ENCODE measurements around the gene TRIOBP.

Gene TRIOBP

DNA sequence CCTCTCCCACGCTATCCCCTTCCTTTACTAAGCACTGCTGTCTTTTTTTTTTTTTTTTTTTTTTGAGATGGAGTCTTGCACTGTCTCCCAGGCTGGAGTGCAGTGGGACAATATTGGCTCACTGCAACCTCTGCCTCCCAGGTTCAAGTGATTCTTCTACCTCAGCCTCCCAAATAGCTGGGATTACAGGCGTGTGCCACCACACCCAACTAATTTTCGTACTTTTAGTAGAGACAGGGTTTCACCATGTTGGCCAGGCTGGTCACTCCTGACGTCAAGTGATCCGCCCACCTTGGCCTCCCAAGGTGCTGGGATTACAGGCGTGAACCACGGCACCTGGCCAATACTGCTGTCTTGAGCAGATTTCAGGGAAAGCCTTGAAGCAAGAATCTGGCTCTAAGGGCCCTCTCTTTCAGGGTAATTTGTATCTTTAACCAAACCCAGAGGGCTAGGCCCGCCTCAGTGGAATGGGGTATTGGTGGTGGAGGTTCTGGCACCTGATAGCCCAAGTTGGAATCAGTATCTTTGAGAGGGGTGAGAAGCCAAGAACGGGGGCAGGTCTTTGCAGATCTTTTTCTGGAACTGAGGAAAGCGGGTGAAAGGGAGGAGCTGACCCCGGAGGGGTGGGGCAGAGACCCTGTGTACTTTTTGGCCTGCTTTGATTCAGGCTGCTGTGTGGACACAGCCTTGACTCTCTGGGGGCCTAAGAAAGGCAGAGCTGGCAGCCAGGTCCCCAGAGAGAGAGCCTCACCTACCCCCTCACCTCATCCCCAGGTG lies 37.0 kb downstream of the TRIOBP start:
- no peak for DNase-seq

- DNase-seq: no peak
Observed at GRCh38 chr22:37734402-37734700, 37.5 kb downstream of the TRIOBP start.

DNA sequence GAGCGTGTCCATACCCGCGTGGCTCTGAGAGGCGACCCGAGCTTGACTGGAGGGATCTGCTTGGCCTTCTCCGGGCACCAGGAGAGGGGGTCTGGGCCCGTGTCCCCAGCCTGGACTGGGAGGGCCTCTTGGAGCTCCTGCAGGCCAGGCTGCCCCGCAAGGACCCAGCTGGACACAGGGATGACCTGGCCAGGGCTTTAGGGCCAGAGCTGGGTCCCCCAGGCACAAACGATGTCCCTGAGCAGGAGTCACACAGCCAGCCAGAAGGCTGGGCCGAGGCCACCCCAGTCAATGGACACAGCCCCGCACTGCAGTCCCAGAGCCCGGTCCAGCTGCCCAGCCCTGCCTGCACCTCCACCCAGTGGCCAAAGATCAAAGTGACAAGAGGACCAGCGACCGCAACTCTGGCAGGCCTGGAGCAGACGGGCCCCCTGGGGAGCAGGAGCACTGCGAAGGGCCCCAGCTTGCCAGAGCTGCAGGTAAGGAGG lies 38.2 kb downstream of the TRIOBP start:
- DNase-seq: no peak

GRCh38 chr22:37739035-37739434 lies 42.2 kb downstream of the TRIOBP start:
- DNase-seq: no peak

DNA sequence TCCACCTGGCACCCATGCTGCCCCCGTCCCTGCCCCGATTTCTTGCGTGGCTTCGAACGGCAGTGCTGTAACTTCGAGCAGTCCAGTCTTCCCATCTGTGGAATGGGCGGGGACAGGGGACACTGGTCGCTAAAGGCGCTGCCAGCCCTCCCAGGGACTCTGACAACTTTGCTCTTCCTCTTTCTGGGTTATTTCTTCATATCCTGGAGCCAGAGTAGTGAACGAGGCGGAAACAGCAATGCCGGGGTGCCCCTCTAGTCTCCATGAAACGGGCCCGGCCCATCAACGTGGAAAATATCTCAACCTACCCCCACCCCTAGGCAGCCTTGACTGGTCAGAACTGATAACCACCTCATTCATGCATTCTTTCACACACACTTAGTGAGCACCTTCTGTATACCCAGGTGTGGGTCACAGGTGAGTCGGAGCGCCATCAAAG lies 42.8 kb downstream of the TRIOBP start:
- peak; percentile 89 for DNase-seq

GRCh38 chr22:37740455-37741311 lies 43.8 kb downstream of the TRIOBP start:
- no peak for DNase-seq

- DNase-seq: peak; percentile 86
Observed at GRCh38 chr22:37741312-37741795, 44.5 kb downstream of the TRIOBP start.

DNA sequence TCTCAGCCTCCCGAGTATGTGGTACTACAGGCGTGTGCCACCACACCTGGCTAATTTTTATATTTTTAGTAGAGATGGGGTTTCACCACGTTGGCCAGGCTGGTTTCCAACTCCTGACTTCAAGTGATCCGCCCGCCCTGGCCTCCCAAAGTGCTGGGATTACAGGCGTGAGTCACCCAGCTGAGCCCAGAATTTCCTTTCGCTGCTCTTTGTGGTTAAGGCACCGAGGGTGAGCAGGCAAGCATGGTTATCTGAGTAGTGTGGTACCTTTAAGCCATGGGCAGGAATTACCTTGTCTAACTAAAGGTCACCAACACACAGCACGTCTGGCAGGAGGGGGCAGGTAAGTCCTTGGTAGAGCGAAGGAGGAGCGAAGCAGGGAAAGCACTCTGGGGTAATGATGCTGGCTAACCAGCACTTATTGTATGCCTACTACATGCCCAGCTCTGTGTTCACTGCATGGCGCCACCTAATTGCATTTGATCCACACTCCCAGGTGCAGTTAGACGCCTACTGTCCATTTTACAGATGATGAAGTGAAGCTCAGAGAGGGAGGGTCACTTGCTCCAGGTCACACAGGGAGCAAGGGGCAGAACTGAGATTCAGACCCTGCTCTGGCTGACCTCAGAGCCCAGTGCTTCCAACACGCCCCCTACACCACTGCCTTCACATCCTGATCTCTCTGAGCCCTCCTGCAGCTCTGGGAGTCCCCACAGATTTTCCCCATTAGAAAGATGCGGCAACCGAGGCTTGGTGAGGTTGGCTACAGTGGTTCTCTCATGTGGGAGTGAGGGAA lies 45.7 kb downstream of the TRIOBP start:
- DNase-seq: no peak

DNA sequence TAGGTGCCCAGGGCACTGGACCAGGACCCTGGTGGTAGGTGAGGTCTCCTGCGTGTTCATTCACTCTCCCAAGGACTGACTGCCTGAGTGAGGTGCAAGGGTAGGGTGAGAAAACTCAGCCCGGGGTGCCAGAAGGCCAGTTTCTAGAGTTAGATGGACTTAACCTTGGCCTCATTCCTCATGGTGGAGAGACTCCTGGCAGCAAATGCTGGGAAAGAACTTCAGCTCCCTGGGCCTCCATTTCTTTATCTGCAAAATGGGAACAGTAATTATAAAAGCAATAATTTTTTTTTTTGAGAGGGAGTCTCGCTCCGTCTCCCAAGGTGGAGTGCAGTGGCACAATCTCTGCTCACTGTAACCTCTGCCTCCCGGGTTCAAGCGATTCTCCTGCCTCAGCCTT lies 47.7 kb downstream of the TRIOBP start:
- no peak for DNase-seq

DNA sequence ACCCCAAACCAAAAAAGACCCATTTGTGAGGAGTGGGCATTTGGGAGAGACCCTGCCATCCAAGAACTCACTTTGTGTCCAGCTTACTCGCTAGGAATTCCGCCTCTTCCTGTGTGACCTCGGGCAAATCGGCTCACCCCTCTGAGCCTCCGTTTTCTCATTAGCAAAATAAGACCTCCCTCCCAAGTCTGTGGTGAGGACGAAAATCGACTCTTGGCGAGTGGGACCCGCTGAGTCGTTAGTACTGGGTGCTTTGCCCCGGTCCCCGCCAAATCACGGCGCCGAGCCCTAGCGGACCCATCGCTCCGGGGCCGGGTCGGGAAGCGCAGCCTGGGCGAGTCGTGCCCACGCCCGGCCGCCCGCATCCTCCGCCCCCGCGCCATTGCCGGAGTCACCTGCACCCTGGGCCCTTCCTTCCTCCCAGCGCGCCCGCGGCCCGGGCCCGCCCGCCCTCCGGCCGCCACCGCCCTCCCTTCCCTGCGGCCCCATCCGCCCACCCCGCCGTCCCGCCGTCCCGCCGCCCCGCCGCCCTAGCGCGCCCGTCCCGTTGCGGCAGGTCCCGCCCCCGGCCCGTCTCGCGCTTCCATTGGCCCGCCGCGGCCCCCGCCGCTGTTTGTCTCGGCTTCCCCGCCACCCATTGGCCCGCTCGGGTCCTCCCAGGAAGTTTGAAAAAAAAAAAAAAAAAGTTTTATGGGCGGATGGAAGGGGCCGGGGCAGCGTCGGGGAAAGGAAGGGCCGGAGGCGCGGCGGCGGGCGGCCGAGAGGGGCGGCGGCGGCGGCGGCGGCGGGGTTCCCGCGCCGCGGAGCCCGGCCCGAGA lies 48.9 kb downstream of the TRIOBP start:
- DNase-seq: peak; percentile 58

GRCh38 chr22:37746366-37747079 lies 49.7 kb downstream of the TRIOBP start:
- DNase-seq: no peak

- no peak for DNase-seq
Observed at GRCh38 chr22:37747080-37747714, 50.3 kb downstream of the TRIOBP start.

- DNase-seq: no peak
Observed at GRCh38 chr22:37747715-37748100, 50.9 kb downstream of the TRIOBP start.

DNA sequence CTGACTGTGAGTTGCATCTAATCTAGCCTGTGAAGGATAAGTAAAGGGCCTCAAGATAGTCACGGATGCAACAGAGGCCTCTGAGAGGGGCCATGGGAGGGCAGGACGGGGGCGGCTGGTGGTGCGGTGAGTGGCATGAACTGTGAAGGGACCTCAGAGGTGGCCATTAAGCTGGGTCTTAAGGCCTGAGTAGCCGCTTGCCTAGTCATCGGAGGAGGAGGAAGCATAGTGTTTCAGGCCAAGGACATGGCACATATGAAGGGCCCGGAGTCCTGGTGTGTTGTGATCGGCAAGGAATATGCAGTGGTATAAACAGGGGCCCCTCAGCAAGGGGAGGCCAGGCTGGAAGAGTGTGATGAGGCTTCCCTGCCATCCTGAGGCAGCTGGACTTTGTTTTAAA lies 51.8 kb downstream of the TRIOBP start:
- DNase-seq: no peak

- no peak for DNase-seq
Observed at GRCh38 chr22:37749226-37749625, 52.4 kb downstream of the TRIOBP start.

DNA sequence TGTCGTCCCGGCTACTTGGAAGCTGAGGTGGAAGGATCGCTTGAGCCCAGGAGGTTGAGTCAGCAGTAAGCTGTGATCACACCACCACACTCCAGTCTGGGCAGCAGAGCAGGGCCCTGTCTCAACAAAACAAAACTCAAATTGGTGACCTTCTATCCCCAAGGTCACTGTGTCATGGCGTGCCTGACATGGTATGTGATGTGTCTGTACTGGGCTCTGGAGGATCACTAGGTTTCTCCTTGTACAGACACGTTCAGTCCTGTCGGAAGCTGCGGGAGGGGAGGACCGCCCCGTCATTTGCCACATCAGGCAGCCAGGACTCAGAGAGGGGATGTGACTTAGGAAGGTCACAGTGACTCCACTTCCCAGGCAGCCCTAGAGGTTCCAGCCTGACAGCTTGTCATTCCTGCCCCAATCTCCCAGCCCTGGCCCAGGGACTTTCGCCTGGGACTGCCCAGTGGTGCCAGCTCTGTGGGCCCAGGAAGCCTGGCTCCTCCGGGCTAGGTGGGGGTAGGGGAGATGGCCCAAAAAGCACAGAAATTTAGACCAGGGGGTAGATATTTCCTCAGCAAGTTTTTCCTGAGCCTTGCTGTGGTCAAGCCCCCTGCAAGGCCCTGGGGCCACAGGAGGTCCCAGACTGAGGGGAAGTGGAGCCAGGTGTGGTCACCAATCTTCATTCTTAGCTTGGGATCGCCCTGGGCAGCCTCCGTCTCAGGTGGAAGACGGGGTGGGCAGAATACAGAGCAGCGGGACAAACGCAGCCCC lies 53.2 kb downstream of the TRIOBP start:
- no peak for DNase-seq

GRCh38 chr22:37750596-37751162 lies 53.8 kb downstream of the TRIOBP start:
- no peak for DNase-seq

- no peak for DNase-seq
Observed at GRCh38 chr22:37751449-37752188, 54.8 kb downstream of the TRIOBP start.
